Fibroblast of pulmonary artery (primary cell): Measurements from ENCODE around the gene LRRC70.

ENCODE experiments used
- DNase-seq: peaks from one replicate; pipeline ENCODE4 v3.0.0-alpha.2; 2010; ENCODE audit warnings: low read depth
- H3K4me3 ChIP-seq: replicated peaks from 2 replicates; pipeline ENCODE4 v1.5.1; 2011; ENCODE audit warnings: low read depth, mild to moderate bottlenecking, control low read depth, low read length, moderate library complexity
- TF ChIP-seq, protein P1 (sequence below): IDR thresholded peaks from 2 replicates; pipeline ENCODE4 v1.5.1; 2011; ENCODE audit warnings: mild to moderate bottlenecking, control low read depth, low read length, inconsistent platforms; ENCODE audit errors: missing control alignments

LRRC70 gene, protein sequence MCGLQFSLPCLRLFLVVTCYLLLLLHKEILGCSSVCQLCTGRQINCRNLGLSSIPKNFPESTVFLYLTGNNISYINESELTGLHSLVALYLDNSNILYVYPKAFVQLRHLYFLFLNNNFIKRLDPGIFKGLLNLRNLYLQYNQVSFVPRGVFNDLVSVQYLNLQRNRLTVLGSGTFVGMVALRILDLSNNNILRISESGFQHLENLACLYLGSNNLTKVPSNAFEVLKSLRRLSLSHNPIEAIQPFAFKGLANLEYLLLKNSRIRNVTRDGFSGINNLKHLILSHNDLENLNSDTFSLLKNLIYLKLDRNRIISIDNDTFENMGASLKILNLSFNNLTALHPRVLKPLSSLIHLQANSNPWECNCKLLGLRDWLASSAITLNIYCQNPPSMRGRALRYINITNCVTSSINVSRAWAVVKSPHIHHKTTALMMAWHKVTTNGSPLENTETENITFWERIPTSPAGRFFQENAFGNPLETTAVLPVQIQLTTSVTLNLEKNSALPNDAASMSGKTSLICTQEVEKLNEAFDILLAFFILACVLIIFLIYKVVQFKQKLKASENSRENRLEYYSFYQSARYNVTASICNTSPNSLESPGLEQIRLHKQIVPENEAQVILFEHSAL

DNA sequence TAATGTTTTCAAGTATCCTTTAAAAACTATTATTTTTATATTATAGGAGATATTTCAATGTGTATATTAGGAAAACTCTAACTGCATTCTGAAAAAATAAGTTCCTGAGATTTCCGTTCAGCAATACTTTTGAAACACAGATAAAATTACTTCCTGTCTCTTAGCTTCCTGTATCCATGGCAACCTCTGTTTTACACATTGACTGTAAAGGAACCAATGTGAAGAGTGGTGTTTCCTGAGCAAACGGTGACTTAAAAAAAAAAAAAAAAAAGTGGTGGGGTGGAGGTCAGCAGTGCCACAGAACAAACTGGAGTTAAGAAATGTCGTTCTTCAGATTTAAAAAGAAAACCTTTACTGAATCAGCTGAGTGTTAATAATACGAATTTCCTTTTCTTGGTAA lies at the start of gene LRRC70:
TSS of gene LRRC70 (plus strand) at position 280 of the 400 bp plus-strand sequence. CDS start 620 bp downstream, outside the sequence.
- H3K4me3 ChIP-seq = peak within 1 kb of the TSS; percentile 5
- peak; percentile 96 for DNase-seq
- TF ChIP-seq, protein P1, sequence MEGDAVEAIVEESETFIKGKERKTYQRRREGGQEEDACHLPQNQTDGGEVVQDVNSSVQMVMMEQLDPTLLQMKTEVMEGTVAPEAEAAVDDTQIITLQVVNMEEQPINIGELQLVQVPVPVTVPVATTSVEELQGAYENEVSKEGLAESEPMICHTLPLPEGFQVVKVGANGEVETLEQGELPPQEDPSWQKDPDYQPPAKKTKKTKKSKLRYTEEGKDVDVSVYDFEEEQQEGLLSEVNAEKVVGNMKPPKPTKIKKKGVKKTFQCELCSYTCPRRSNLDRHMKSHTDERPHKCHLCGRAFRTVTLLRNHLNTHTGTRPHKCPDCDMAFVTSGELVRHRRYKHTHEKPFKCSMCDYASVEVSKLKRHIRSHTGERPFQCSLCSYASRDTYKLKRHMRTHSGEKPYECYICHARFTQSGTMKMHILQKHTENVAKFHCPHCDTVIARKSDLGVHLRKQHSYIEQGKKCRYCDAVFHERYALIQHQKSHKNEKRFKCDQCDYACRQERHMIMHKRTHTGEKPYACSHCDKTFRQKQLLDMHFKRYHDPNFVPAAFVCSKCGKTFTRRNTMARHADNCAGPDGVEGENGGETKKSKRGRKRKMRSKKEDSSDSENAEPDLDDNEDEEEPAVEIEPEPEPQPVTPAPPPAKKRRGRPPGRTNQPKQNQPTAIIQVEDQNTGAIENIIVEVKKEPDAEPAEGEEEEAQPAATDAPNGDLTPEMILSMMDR = no peak

DNA sequence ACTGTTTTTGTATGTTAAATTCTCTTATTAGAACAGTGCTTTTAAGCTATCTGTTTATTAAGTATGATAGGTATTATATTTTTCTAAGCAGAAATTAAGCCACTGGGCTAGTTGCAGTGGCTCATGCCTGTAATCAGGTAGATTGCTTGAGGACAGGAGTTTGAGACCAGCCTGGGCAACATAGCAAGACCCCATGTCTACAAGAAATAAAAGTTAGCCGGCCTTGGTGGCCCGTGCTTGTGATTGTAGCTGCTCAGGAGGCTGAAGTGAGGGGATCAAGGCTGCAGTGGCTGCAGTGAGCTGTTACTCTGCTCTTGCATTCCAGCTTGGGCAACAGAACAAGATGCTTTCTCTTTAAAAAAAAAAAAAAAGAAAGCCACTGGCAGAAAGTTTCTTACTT lies 45.0 kb upstream of the LRRC70 start:
- H3K4me3 ChIP-seq = no peak overlapping the region
- TF ChIP-seq, protein P1 = no peak
- no peak for DNase-seq

DNA sequence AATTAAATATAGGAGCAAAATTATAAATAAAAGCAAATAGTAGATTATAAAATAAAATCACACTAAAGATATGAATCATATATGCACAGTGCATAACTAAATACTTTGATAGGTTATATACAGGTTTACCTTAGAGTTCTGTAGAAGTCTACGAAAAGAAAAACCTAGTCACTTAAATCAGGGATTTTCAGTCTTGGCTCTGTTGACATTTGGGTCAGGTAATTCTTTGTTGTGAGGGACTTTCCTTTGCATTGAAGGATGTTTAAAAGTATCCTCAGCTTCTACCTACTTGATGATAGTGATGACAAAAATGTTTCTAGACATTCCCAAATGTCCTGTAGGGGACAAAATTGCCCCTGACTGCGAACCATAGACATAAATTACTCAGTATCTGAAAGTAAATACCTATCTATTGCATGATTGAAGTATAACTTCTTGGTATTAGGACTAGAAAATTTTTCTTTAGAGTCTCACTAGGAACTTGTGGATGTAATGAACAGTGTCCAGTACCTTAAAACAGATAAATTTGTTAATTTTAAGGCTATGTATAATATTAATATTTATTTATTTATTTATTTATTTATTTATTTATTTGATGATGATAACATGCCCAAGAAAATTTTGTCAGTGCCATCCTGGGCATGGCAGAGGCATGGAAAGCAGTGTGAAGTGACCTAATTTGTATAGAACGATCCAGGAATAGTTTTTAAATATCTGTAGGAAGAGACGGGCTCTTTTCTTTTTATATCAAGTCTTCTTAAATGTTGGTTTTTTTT lies 44.0 kb upstream of the LRRC70 start:
- no peak overlapping the region for H3K4me3 ChIP-seq
- no peak for DNase-seq
- TF ChIP-seq, protein P1 = no peak

DNA sequence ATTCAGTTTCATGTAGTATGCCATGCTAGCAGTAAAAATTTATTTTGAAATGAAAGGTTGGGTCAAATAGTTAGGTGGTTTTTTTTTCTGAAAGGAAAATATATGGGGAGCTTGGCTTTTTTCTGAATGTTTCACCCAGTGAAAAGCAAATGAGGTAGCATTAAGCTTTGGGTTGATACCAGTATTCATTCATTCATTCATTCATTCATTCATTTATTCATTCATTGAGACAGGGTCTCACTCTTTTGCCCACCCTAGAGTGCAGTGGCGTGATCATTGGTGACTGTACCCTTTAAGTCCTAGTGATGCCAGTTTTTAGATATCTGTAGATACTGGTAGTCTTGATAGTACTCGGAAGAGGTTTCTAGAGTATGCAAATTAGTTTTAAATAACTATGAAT lies 42.4 kb upstream of the LRRC70 start:
- TF ChIP-seq, protein P1 = no peak
- DNase-seq = no peak
- H3K4me3 ChIP-seq = no peak overlapping the region

DNA sequence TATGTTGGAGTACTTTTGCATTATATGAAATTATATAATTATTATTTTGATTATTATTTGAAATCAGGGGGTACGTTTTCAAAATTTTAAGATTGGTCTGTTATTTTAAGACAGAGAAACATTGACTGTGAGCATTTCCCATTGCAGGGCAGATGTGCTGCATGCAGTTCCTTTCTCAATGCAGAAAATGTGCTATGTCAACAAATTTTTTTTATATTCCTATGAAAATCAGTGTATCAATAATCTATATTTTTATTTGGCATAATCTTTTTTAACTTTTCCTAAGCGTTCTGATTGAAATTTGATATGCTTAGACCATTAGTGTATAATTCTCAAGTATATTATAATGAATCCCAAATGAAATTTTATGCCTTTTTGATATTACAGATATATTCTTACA lies 41.8 kb upstream of the LRRC70 start:
- no peak for DNase-seq
- TF ChIP-seq, protein P1 = no peak

DNA sequence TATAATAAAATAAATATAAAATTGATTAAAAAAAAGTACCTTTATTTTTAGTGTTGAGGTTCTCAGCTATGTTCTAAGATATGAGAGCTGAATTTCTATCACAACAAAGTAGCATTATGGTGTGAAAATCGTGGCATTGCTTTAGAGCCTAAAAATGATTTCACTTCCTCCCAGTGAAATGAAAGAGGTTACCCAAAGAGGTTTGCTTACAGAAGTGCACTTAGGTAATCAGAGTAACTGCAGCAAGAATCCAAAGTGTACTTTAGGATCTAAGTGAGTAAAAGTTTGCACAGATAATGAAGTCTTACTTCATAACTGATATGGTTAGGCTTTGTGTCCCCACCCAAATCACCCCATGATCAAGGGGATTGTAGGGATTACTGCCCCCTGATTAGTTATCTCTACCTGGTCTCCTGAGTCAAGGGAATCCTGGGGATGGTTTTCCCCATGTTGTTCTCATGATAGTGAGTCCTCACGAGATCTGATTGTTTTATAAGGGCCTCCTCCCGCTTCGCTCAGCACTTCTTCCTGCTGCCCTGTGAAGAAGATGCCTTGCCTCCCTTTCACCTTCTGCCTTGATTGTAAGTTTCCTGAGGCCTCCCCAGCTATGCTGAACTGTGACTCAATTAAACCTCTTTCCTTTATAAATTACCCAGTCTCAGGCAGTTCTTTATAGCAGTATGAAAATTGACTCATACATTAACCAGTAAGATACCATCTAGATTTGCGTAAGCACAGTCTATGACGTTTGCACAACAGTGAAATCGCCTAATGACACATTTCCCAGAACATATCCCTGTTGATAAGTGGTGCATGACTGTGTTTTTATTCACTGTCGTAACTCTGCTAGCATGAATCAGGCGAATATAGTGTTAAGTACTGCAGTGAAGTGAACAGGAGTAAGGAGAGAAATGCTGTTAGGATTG lies 40.3 kb upstream of the LRRC70 start:
- H3K4me3 ChIP-seq = no peak overlapping the region
- TF ChIP-seq, protein P1 = no peak
- peak; percentile 98 for DNase-seq

More for the DNA sequence above, 41.8 kb upstream of the LRRC70 start:
- no peak overlapping the region for H3K4me3 ChIP-seq
